ENCODE data around the gene MTR.

DNA sequence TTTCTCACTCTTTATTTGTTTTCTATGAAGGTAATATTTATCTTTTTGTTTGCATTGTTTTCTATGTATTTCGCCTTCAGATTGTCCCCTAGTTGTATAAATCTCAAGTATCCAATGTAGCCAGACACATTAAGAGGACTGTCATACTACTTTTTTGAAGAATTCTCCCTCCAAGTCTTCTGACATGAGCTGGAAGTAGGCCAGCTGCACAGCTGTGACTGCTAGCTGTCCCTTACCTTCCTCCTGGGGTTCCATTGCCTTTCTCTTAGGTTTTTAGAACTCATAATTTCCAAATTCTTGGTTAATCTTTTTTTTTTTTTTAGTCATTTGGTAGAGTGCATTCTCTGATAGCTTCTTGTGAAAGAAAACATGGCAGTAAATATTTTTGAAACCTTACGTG is 46.2 kb downstream of the MTR start:
- TF ChIP-seq TCF12 (IDR thresholded peaks at IDR 0.05; ENCODE audit: low read depth): no peak
- TF ChIP-seq REST (IDR thresholded peaks at IDR 0.05; ENCODE audit: low read depth): no peak
- no peak for TF ChIP-seq EP300 (IDR thresholded peaks at IDR 0.05; ENCODE audit: borderline replicate concordance)
- TF ChIP-seq RAD21 (IDR thresholded peaks at IDR 0.05; ENCODE audit: low read depth): no peak
- TF ChIP-seq YY1 (IDR thresholded peaks at IDR 0.05; ENCODE audit: low read depth): no peak
- no peak for TF ChIP-seq ZBTB7A (IDR thresholded peaks at IDR 0.05; ENCODE audit: low read depth)
- no peak for TF ChIP-seq EGR1 (IDR thresholded peaks at IDR 0.05)
- no peak for TF ChIP-seq MAX (IDR thresholded peaks at IDR 0.05)
- TF ChIP-seq, protein P1, sequence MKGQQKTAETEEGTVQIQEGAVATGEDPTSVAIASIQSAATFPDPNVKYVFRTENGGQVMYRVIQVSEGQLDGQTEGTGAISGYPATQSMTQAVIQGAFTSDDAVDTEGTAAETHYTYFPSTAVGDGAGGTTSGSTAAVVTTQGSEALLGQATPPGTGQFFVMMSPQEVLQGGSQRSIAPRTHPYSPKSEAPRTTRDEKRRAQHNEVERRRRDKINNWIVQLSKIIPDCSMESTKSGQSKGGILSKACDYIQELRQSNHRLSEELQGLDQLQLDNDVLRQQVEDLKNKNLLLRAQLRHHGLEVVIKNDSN (IDR thresholded peaks at IDR 0.05): no peak
- TF ChIP-seq TEAD4 (IDR thresholded peaks at IDR 0.05): no peak
- no peak for TF ChIP-seq CREB1 (IDR thresholded peaks at IDR 0.05; ENCODE audit: low read depth)
